NCI-H524 treated with DMSO at 0.1 percent for 48 hours (cell line): ENCODE measurements around the gene CRYBB1.

Experiments used
- DNase-seq: peaks from one replicate; lab custom pipeline; 2025; lab: John Stamatoyannopoulos, UW

Gene CRYBB1

DNA sequence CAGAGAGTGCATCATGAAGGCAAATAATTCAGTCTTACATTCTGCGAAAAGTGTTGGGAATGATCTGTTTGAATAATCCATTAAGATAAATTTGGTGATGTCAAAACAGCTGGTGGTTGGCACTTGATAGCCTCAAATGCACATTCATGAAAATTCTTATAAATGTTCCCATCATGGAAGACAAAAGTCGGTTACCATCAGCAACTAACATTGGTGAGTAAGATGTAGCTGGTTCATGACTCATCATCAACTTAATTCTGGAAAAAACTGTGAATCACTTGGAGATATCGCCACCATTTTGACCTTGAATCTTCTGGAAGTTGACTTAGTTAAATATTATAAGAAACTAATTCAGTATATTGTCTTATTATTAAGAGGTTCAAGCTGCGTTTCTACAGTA lies 11.2 kb downstream of the CRYBB1 start:
- DNase-seq = no peak

DNA sequence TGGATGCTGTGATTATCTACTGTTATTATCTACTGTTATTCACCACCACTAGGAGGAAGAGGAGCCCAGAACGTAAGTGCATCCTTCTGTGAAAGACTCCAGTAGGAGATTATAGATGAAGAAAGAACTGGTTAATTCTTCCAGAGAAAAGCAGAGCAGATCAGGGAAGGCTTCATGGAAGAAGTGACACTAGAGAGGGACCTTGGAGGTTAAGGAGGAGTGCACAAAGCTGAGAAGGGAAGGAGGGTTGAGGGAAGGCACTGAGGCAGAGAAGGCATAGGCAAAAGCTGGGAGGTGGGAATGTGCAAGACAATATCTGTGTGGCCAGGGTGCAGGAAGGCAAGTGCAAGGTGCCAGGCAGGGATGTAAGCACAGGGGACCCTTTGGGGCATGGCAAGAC lies 13.5 kb downstream of the CRYBB1 start:
- no peak for DNase-seq

DNA sequence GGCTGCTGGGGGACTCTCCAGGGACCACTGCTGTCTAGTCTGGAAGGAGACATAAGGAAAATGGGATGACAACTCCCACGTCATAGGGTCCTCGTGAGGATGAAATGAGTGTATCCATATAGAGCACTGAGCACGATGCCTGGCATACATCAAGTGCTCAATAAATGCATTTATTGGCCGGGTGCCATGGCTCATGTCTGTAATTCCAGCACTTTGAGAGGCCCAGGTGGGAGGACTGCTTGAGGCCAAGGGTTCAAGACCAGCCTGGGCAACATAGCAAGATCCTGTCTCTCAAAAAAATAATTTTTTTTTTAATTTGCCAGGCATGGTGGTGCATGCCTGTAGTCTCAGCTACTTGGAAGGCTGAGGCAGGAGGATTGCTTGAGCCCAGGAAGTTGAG lies 15.7 kb downstream of the CRYBB1 start:
- no peak for DNase-seq

DNA sequence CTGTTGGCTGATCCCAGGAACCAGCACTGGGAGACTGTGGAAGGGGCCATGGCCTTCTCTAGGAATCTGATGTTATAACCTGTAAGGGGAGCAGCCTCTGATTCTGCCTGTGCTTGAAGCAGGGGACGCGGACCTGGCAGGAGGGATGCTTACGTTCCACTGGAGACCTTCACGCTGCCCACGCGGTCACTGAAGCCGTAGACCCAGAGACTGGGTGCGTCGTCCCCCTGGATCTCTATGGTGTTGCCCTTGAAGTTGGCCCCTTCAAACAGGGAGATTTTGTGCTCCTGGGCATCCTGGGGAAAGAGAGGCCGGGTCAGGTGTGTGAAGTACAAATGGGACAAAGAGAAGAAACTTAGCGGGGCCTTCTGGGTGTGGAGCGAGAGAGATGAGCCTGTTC lies 16.1 kb downstream of the CRYBB1 start:
- DNase-seq = no peak

DNA sequence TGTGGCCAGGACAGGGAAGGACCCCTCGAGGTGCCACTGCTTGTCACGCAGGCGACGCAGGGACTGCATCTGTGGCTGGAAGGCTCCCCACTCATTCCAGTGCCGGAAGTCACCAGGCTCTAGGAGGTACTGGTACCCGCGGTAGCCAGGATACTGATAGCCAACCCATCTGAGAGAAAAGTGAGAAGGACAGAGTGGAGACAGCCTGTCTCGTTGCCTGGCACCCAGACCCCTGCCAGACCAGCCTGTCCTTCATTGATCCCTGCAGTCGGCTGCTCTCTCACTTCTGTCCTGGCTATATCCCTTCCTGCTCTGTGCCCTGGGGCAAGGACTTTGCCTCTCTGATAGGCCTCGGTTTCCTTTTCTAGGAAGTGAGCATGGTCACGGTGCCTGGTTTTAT lies 18.3 kb downstream of the CRYBB1 start:
- no peak for DNase-seq

DNA sequence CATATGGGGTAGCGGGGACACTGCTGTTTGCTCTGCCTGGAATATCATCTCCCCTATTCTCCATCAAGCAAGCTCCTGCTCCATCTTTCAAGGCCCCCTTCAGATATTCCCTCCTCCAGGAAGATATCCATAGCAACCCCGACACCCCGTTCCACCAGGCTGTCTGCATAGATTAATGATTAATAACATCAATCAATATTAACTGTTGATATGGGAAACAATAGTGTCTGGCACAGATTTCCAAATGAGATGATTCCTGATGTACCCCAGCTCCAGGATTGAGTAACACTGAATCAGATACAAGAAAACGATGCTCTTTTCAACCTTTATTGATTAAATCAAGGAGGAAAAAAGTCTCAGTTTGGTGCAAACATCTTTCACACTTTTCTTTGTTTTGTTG lies 20.3 kb downstream of the CRYBB1 start:
- no peak for DNase-seq

DNA sequence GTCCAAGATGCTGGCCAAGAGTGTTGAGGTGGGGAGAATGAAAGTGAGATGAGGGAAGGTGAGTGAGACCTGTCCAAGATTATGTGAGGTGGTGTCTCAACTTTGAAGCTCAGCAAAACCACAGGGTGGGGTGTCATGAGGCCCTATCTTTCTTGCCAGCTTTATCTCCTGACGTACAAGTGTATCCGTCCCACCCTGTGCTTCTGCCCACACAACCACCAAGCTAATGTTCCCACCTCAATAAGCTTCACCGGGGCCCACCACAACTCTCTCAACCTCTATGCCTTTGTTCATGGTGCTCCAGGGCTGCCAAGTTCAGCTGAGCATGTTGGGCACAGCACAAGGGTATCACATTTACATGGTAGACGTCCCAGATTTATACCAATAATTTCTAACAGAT lies 20.8 kb downstream of the CRYBB1 start:
- no peak for DNase-seq

DNA sequence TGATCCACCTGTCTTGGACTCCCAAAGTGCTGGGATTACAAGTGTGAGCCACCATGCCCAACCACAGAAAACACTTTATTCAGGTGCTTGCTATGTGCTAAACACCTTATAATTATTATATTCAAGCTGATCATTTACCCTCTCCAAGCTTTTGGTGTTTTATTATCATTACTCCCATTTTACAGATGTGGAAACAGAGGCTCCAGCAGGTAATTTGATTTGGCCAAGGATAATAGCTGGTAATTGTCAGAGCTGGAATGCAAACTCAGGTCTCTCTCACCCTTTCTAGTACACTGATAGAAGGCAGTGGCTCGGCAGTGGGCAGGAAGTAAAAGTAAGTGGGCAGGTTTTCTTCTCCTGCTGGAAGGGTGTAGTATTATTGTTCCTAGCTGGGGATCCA lies 24.1 kb downstream of the CRYBB1 start:
- no peak for DNase-seq

DNA sequence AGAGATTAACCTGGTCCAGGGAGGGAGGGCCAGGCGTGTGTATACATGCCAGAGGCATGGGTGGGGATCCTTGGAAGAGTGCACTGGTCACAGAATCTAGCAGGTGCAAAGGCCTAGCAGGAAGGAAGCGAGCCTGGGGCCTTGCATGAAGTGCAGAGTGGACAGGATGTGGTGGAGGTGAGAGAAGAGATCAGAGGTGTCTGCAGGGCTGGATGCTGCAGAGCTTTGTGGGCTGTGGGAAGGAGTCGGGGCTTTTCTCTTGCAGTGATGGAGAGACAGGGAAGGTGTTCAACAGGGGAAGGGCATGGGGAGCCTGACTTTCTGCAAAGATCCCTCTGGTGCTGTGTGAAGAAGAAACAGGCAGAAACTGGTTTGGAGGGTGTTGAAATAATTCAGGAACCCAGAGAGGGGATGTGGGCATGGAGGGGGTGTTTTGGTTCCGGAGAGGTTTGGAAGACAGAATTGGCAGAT lies 25.4 kb downstream of the CRYBB1 start:
- DNase-seq = no peak

DNA sequence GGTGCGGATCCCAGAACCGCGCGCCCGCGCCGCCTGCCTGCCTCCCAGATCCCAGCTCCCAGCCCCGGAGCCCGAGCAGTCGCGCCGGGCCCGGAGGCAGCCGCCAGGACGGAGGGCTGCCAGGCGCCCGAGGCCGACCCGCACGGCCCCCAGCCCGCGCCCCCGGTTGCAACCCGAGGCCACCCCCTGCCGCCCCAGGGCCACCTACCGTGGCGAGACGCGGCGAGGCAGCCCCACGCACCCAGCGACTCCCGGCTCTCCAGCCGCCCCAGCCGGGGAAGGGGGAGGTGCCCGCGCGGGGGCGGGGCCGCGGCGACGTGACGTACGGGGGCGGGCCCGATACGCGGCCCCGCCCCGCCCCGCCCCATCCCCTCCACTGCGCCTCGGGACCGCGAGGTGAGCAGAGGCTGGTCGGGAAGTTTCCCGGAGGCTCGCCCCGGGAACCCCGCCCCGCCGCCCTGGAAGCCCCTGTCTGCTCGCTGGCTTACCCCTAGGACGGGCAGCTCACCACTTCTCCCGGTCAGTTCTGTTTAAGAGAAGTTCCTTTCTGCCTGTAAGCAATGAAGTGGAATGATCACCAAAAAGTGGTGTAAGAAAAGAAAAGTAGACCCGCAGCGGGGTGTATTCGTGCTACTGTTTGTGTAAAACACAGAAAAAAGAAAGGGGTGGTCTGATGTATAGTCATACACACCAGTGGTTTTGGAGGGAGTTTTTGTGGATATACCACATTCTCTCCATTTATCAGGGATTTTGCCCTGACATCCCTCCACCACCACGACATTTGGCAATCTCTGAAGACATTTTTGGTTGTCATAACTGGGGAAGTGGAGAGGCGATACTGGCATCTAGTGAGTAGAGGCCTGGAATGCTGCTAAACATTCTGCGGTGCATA lies 27.7 kb downstream of the CRYBB1 start, which contains the start of gene TPST2:
Gene TPST2 (minus strand): TSS at position 288 of the 892 bp plus-strand sequence. CDS start 48,502 bp downstream, outside the sequence.
- no peak for DNase-seq

DNA sequence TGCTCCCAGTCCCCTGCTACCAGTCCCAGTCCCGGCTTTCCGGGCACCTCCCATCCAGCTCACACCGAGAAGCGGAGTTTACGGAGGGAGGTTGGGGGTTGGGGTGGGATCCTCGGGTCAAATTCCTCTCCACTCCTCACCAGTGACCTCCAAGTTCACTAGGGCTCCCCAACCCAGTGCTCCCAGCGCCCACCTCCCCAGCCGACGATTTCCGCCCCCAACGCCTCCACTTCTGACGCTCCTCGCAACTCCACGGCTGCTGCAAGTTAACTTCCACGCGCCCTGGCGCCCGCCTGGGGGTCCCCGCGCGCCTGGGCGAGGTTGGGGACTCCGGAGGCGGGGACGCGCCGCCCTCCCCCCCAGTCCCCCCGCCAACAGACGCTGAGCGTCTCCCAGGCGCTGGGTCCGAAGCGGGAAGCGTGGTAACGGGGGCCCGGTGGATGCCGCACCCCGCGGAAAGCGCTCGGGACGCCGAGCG lies 28.4 kb downstream of the CRYBB1 start:
- no peak for DNase-seq

DNA sequence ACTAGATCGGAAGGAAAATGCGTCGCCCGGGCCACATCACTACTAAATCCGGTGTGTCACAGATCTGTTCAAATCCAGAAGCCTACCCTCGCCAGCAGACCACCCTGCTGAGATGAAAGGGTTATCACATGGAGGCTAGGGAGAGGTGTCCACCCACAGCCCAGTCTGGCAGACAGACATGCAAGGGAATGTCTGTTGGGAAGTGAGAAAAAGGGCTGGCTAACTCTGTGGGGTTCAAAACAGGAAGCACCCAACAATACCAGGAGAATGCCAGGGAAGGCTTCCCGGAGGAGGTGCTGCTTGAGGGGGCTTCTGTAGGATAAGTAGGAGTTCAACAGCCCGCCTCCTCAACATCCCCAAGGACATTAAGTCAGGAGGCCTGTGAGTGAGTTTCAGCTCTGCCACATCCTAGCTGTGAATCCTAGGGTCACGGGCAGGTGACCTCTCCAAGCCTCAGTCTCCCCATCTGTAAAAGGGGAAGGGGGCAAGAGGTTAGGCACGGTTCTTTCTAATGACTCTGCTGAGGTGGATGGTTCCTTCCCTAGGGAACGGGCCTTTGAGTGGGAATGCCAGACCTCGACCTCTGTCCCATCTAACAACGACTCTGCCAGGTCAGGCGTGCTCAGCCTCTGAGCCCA lies 29.0 kb downstream of the CRYBB1 start:
- no peak for DNase-seq

DNA sequence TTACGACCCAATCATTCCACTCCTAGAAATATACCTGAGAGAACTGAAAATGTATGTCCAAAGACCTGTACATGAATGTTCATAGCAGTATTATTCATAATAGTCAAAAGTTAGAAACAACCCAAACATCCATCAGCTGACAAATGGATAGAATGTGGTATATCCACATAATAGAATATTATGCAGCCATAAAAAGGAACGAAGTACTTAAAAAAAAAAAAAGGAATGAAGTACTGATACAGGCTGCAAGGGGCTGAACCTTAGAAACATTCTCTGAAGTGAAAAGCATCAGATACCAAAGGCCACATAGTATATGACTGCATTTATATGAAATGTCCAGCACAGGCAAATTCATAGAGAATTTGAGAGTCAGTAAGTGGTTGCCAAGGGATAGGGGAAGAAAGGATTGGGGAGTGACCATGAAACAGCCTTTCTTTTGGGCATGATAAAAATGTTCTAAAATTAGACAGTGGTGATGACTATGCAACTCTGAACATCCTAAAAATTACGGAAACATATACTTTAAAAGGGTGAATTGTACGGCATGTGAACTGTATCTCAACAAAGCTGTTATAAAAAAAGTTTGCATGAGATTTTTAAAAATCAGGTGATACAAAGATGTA lies 29.7 kb downstream of the CRYBB1 start:
- DNase-seq = no peak

DNA sequence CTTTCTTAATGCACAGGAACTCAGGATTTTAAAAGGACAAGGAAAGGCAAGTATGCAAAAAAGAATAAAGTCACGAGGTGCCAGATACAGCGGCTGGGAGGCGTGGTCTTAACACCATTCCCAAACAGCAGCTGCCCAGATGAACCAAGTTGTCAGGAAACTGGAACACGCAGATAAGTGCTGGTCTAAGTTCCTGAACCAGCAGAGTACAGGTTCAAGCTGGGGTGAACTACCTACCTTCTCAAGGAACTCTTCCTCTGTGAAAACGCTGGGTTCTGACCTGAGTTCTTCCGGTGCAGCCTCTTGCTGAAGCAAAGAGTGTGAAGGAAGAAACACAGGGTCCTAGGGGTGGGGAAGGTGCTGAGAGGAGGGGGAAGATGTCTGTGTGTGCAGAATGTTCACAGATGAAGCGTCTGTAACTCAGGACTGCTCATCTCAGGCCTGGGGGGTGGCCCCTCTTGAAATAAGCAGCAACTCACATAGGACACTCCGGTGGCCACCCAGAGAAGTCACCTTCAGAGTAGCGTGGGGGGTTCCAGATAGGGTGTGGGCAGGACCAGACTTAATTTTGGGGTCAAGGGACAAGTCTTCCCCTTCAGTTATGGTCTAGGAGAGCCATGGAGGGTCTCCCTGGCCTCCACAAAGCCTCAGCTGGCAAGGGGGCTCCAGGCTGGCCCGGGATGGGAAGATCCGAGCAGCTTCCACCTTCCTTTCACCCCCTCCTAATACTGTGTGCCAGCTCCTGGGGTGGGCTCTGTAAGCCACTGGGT lies 31.1 kb downstream of the CRYBB1 start:
- DNase-seq = no peak

DNA sequence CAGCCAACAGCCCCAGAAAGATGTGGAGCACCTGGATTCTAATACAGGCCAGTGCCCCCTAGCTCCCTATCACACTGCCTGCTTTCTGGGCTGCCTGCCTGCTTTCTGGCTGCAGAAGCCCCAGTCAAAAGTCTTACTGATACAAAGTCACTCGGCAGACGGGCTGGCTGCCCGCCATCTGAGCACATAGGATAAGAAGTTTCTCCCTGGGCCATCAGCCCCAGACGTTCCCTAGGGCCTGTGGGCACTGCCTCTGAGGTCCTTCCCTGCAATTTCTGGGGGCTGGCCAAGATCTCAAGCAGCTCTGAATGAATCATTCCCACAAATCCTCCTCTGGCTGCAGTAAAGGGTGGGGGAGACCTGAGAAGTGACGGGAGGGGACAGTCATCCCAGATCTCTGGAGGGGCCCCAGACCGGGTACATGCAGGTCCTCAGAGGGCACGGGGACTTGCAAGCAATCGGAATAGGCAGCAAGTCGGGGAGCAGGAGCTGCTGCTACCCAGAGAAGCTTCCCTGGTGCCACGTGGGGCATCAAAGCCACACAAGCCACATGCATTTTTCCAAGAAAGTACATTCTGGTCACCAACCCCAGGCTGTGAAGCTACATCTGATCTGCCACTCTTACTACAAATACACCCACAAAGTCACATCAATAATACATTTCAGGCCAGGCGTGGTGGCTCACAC lies 32.6 kb downstream of the CRYBB1 start:
- DNase-seq = no peak

DNA sequence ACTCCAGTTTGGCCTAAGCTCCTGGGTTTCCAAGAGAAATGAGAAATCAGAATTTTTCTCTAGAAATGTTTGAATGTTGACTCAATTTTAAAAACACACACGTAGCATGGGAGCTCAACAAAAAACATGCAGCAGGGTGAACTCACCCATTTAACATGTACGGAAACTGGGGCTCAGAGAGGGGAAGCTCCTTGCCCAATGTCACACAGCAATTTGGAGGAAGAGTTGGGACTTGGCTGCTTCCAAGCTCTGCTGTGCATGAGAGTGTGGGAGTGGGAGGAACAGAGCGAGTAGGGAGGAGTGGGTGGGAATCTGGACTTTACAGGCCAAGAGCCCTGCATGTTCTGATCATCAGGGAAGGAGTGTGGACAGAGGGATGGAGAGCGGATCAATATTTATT lies 33.8 kb downstream of the CRYBB1 start:
- DNase-seq = no peak

DNA sequence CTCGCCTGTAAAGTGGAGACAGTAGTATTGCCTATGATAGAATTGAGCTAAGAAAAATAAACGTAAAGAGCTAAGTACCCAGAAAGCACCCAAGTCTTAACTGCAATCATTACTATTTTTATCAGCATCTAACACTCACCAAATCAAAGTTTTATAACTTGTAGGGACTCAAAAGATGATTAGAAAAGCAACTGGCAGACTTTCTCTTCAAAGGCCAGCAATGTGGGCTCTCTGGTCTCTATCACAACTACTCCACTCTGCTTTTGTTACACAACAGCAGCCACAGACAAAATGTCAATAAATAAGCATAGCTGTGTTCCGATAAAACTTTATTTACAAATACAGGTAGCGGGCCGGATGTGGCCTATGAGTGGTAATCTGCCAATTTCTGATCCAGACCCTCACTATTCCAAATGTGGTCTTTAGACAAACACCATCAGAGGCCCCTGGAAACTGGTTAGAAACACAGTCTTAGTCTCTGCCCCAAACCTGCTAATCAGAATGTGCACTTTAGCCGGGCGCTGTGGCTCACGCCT lies 36.1 kb downstream of the CRYBB1 start:
- DNase-seq = no peak

DNA sequence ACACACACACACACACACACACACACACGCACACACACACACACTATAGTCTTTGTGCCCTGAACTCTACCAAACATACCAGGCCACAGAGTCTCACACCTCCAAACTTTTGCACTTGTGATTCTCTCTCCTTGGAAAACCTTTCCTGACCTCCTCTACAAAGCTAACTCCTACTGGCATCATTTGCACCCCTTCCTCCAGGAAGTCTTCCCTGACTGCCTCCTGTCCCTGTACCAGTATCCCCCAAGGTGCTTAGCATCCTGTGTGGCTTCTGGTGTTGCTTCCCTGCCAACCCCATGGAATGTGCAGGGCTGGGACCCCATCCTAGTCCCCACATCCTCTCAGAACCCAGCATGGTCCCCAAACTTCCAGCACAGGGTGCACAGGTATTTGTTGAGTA lies 36.8 kb downstream of the CRYBB1 start:
- DNase-seq = no peak

DNA sequence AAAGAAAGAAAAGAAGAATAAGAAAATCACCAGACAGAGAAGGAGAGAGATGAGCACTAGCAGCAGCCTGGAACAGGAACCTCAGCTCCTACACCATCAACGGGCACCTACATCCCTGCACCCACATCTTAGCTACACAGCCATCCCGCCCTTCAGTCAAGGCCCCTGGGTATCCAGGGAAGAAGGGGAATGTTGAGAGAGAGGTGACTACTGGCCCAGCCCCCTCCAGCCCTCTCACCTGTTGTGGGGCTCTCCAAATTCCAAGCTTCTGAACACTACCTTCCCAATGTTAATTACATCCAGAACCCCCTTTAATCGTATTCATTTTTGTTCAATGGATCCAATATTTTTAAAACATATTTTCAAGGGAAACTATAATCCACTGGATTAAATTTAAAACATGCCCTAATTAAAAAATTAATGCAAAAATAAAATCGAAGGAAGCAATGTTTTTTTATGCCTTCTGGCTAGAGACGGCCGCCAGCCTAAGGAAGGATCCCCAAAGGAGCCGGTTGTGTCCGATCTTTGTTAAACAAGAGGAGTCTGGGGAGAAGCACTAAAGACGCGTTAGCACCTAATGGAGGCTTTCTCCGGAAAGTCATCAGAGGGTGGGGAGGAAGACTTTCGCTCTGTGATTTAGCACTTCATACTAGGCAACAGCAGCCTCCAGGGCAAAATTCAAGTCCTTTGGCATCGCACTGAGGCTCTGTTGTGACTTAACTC lies 37.4 kb downstream of the CRYBB1 start:
- no peak for DNase-seq

DNA sequence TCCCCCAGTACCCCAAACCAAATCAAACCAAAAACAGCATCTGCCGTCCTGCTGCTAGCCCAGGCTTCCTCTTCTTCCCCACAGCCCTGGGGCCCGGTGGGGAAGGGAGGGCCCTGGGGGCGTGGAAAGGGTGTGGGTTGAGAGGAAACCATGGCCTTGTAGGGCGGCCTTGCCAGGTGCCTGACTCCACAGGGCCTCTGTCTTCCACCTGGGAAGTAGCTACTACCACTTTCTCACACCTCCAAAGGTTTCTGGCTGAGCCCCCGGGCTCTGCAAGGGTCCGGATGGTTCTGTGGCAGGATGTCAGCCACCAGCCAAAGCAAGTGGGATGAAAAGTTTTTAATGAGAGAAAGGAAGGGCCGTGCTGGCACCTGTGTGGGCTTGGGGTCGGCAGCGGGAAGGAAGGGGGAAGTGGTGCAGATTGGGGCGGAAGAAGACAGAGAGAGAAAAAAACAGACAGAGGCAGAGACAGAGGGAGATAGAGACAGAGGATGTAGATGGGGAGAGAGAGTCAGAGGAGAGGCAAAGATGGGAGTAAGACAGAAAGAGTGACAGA lies 38.4 kb downstream of the CRYBB1 start:
- no peak for DNase-seq
